HUES48 (cell line): ENCODE measurements around the gene GALR2.
"Not testable (repeated sequence)": the region's sequence is repeated elsewhere in the genome, so short reads cannot be mapped to it uniquely, and the experiment has no call there.

Source experiments
- H3K27ac ChIP-seq: one replicate; pipeline ENCODE4 v1.7.0; 2013; ENCODE audit warnings: low read depth, low read length, inconsistent platforms
- H3K27me3 ChIP-seq: 2 replicates; pipeline ENCODE4 v1.6.1; 2013; ENCODE audit warnings: mild to moderate bottlenecking, low read length; ENCODE audit not compliant: control insufficient read depth, insufficient read depth
- H3K36me3 ChIP-seq: 2 replicates; pipeline ENCODE4 v1.6.1; 2013; ENCODE audit warnings: low read length; ENCODE audit not compliant: control insufficient read depth, insufficient read depth
- H3K4me1 ChIP-seq: 2 replicates; pipeline ENCODE4 v1.6.1; 2013; ENCODE audit warnings: mild to moderate bottlenecking, low read length; ENCODE audit not compliant: control insufficient read depth, insufficient read depth
- H3K4me3 ChIP-seq: 2 replicates; pipeline ENCODE4 v1.5.1; 2013; ENCODE audit warnings: mild to moderate bottlenecking, low read depth, low read length
- H3K9ac ChIP-seq: 2 replicates; pipeline ENCODE4 v1.6.1; 2013; ENCODE audit warnings: mild to moderate bottlenecking, low read depth, low read length, moderate library complexity
- H3K9me3 ChIP-seq: 2 replicates; pipeline ENCODE4 v1.6.1; 2013; ENCODE audit warnings: low read length; ENCODE audit not compliant: control insufficient read depth, insufficient read depth

GALR2 gene

DNA sequence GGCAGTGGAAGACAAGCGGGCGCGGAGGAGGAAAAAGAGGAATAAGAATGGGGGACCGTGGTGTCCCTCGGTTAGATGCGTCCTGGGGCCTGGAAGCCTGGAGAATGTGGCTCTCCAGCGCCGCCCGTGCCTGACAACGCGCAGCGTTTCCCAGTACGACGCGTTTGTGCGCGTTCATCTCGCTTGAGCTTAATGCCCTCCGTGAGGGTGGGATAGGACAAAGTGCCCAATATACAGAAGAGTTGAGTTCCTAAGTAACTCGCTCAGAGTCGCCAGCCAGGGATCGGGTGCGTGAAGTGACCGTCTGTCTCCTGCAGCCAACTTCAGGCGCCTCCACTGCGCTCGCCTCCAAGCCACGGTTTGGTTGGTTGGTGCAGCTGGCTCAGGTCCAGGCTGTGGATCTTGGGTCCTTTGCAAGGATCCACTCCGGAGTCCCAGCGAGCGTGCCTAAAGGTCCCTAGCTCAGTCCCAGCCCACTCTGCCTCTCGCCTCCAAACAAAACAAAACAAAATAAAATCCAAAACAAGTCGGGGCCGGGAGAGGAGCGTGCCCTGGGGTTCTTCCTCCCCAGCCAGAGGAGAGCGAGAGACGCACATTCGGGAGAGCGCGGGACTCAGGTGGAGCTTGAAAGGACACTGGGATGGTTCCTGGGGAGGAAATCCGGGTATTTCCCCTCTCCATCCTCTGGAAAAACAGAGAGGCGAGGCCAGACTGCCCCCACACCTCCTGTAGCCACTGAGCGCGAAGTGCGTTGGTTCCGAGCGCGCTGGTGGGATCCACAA, 974 bp downstream of the GALR2 start:
- Histone ChIP-seq H3K36me3 (no peaks in the 10 kb centered on the region), H3K9me3 (no peaks in the 10 kb centered on the region), H3K4me1 (peaks cover 32% of the 10 kb centered on the region), H3K27me3 (peaks cover 66% of the 10 kb centered on the region), H3K4me3 (peak overlapping the region; percentile 47), H3K27ac (no peak overlapping the region), H3K9ac (no peak overlapping the region)

DNA sequence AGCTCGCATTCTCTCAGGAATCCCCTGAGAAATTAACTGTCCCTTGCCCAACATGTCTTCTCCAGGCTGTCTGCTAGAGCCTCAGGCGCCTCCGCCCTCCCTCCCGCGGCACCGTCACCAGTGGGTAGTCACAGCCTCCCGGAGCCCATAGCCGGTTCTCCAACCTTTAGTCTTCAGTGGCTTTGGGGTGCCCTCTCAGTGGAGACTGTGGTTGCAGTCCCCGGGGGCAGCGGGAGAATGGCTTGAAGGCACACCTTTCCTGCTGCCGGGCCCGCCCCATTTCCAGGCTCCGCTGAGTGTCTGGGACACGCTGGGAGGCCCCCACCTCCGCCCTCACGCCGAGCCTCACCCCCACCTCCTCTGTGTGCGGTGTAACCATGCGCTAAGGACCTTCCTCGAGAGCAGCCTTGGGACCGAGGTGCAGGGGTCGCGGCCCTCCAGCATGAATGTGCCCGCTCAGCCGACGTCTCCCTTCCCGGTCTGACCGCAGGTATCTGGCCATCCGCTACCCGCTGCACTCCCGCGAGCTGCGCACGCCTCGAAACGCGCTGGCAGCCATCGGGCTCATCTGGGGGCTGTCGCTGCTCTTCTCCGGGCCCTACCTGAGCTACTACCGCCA, 1.7 kb downstream of the GALR2 start:
- Histone ChIP-seq H3K27ac (no peak overlapping the region), H3K27me3 (peaks cover 66% of the 10 kb centered on the region), H3K4me1 (peaks cover 30% of the 10 kb centered on the region), H3K9ac (no peak overlapping the region), H3K4me3 (peak overlapping the region; percentile 47), H3K36me3 (no peaks in the 10 kb centered on the region), H3K9me3 (no peaks in the 10 kb centered on the region)

DNA sequence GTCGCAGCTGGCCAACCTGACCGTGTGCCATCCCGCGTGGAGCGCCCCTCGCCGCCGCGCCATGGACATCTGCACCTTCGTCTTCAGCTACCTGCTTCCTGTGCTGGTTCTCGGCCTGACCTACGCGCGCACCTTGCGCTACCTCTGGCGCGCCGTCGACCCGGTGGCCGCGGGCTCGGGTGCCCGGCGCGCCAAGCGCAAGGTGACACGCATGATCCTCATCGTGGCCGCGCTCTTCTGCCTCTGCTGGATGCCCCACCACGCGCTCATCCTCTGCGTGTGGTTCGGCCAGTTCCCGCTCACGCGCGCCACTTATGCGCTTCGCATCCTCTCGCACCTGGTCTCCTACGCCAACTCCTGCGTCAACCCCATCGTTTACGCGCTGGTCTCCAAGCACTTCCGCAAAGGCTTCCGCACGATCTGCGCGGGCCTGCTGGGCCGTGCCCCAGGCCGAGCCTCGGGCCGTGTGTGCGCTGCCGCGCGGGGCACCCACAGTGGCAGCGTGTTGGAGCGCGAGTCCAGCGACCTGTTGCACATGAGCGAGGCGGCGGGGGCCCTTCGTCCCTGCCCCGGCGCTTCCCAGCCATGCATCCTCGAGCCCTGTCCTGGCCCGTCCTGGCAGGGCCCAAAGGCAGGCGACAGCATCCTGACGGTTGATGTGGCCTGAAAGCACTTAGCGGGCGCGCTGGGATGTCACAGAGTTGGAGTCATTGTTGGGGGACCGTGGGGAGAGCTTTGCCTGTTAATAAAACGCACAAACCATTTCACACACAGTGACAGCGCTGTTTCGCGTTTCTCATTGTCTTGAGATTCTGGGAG, 2.4 kb downstream of the GALR2 start:
- Histone ChIP-seq H3K9me3 (no peaks in the 10 kb centered on the region), H3K36me3 (no peaks in the 10 kb centered on the region), H3K4me3 (peak overlapping the region; percentile 47), H3K4me1 (peaks cover 30% of the 10 kb centered on the region), H3K27me3 (peaks cover 66% of the 10 kb centered on the region), H3K27ac (no peak overlapping the region), H3K9ac (no peak overlapping the region)

DNA sequence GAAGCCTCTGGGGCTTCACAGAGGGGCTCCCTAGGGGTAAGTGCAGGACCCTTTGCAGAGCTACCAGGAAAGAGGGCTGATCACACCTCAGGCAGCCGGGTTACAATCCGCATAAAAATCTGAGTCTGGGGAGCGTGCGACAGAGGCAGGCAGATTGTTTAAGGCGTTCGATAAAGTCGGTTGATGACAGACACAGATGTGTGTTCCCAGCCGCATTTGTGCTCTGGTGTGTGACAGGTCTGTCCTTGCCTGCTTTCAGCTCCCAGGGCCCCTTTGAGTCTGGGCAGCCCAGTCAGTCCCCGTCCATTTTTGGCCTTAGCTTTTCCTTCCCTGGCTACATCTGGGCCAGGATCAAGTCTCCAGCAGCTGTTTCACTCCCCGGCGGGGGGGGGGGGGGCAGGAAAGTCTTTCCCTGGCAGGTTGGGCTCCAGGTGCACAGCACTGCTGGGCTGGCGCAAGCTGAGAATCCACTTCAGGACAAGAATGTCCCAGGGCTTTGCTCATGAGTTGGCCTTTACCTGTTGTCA, 3.1 kb downstream of the GALR2 start:
- H3K27me3 ChIP-seq: peaks cover 66% of the 10 kb centered on the region
- peaks cover 30% of the 10 kb centered on the region for H3K4me1 ChIP-seq
- H3K36me3 ChIP-seq: no peaks in the 10 kb centered on the region; the same call in 1 of the 2 replicates
- no peak overlapping the region for H3K9ac ChIP-seq
- no peak overlapping the region for H3K4me3 ChIP-seq
- no peaks in the 10 kb centered on the region for H3K9me3 ChIP-seq
- no peak overlapping the region for H3K27ac ChIP-seq

DNA sequence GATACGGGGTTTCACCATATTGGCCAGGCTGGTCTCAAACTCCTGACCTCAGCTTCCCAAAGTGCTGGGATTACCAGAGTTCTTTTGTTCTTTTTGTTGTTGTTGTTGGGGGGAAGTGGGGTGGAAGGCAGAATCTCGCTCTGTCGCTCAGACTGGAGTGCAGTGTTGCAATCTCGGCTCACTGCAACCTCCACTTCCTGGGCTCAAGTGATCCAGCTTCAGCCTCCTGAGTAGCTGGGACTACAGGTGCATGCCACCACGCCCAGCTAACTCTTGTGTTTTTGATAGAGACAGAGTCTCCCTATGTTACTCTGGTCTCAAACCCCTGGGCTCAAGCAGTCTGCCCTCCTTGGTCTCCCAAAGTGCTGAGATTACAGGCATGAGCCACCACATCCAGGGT, 3.8 kb downstream of the GALR2 start:
- not testable (repeated sequence) for H3K9ac ChIP-seq, H3K4me3 ChIP-seq, H3K36me3 ChIP-seq, H3K9me3 ChIP-seq, H3K27ac ChIP-seq
- peaks cover 65% of the 10 kb centered on the region for H3K27me3 ChIP-seq
- H3K4me1 ChIP-seq: peaks cover 27% of the 10 kb centered on the region

DNA sequence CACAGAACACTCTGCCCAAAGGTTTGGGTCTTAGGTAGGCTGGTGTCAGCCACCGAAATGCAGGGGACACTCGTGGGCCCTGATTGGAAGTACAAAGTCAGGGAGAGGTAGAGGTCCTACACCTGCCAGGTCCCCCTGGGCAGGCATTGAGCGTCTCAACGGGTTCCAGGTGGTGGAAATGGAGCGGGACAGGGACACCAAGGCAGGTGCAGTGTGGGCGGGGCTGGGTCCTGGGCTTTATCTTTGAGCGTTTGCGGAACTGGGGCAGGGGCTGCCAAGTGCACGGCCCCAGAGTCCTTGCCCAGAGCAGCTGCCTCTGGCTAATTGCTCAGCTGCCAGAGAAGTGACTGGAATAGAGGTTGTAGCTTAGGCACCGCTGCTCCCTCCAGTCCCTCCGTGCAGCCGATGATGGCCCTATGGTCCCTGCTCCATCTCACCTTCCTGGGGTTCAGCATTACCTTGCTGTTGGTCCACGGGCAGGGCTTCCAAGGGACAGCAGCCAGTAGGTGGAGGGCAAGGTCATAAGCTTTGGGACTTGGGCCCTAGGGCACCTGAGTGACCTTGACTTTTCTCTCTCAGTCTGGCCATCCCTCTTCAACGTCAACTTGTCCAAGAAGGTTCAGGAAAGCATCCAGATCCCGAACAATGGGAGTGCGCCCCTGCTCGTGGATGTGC, 4.4 kb downstream of the GALR2 start, which contains the start of gene ZACN:
ZACN (plus strand) TSS at position 323 of the 675 bp plus-strand sequence; CDS start at position 406, 83 bp downstream.
- Histone ChIP-seq H3K27ac (no peak within 1 kb of the TSS), H3K4me1 (peaks cover 27% of the 10 kb centered on the region), H3K4me3 (peak within 1 kb of the TSS; percentile 42), H3K27me3 (peaks cover 58% of the 10 kb centered on the region), H3K9me3 (no peaks in the 10 kb centered on the region), H3K9ac (no peak within 1 kb of the TSS), H3K36me3 (peaks cover 13% of the 10 kb centered on the region)

DNA sequence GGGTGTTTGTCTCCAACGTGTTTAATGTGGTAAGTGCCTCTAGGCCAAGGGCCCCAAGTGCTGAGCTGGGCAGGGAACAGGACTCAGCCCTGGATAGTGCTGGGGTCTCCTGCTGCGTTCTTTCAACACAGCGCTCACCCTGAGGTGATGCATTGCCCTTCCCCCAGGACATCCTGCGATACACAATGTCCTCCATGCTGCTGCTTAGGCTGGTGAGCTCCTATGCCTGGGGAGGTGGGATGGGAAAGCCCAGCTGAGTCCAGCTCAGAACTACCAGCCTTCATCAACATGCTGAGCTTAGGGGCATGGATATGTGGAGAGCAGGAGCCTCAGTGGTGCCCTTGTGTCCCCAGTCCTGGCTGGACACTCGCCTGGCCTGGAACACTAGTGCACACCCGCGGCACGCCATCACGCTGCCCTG, 5.0 kb downstream of the GALR2 start:
- peaks cover 53% of the 10 kb centered on the region for H3K27me3 ChIP-seq
- no peaks in the 10 kb centered on the region for H3K9me3 ChIP-seq
- peaks cover 27% of the 10 kb centered on the region for H3K4me1 ChIP-seq
- peaks cover 18% of the 10 kb centered on the region for H3K36me3 ChIP-seq
- no peak overlapping the region for H3K27ac ChIP-seq
- H3K9ac ChIP-seq: no peak overlapping the region
- H3K4me3 ChIP-seq: peak overlapping the region; percentile 42; the same call in 1 of the 2 replicates

DNA sequence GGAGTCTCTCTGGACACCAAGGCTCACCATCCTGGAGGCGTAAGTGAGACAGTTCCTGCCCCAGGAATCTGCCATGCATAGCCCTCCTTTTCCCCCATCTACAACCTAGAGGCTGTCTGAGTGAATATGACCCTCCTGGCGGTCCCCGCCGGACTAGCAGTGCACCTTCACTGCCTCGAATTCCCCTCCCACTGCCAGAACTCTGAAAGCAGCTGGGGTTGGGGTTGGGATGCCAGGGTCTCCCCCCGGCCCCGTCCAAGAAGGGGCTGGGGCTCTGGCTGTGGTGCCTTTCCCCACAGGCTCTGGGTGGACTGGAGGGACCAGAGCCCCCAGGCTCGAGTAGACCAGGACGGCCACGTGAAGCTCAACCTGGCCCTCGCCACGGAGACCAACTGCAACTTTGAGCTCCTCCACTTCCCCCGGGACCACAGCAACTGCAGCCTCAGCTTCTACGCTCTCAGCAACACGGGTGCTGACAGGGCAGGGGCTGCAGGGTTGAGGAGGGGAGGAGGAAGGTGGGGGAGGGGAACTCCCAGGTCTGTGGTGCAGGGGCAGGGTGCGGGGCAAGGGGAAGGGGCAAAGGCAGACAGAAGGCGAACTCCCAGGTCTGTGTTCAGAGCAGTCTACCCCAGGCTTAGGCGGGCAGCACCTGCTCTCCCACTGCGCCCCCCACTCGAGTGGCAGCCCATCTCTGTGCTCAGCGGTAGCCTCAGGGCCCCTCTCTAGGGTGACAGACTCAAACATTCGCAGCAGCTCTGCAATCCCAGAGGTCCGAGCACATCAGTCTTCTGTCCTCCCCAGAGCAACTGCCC, 5.6 kb downstream of the GALR2 start:
- Histone ChIP-seq H3K4me3 (peak overlapping the region; percentile 42), H3K27ac (no peak overlapping the region), H3K27me3 (peaks cover 47% of the 10 kb centered on the region), H3K9ac (no peak overlapping the region), H3K9me3 (no peaks in the 10 kb centered on the region), H3K4me1 (peaks cover 27% of the 10 kb centered on the region), H3K36me3 (peaks cover 25% of the 10 kb centered on the region)

DNA sequence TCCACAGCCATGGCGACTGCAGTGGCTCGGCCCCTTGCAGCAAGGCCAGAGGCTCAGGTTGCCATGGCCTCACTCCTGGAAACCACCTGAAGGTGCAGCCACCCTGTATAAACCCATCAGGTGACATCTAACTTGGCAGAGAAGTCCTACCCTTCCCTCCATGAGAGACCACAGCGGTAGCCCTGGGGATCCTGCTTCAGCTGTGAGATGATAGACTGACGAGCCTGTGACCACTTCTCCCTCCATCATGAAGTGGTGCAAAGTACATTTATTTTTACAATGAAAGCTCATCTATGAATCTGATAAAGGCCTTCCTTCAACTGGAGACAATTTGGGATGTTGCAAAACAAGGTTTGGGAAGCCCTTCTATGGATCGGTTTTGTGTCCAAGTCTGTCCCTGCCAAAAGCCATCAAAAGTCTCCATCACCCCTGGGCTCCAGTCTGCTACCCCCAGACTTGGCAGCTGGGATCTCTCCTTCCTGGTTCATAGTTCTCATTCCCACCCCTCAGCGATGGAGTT, 6.2 kb downstream of the GALR2 start:
- Histone ChIP-seq H3K4me3 (no peak overlapping the region), H3K9ac (no peak overlapping the region), H3K9me3 (no peaks in the 10 kb centered on the region), H3K36me3 (peaks cover 31% of the 10 kb centered on the region), H3K27ac (no peak overlapping the region), H3K27me3 (peaks cover 40% of the 10 kb centered on the region), H3K4me1 (peaks cover 22% of the 10 kb centered on the region)
